Retinal pigment epithelial cell (primary cell): ENCODE data around the gene LOXL3.

Experiments
- DNase-seq: peaks from one replicate; pipeline ENCODE4 v3.0.0-alpha.2; 2010; ENCODE audit warnings: low read depth
- H3K4me3 ChIP-seq: 2 replicates; pipeline ENCODE4 v1.5.1; 2011; ENCODE audit warnings: mild to moderate bottlenecking, low read length, control low read depth, moderate library complexity
- CTCF ChIP-seq: conservative IDR thresholded peaks from 2 replicates; pipeline ENCODE4 v1.5.1; 2011; ENCODE audit warnings: low read depth, low read length, control low read depth, inconsistent platforms

Gene LOXL3

GRCh38 chr2:74505448-74506246 lies 48.1 kb downstream of the LOXL3 start:
- no peak for TF ChIP-seq CTCF
- H3K4me3 ChIP-seq = peak overlapping the region; percentile 14
- DNase-seq = no peak

- DNase-seq = no peak
- no peak for TF ChIP-seq CTCF
- H3K4me3 ChIP-seq = no peak overlapping the region
Observed at GRCh38 chr2:74504591-74504990, 49.2 kb downstream of the LOXL3 start.

- H3K4me3 ChIP-seq = peak overlapping the region; percentile 62
- no peak for TF ChIP-seq CTCF
- DNase-seq = no peak
Observed at GRCh38 chr2:74503506-74504475, 50.0 kb downstream of the LOXL3 start.

GRCh38 chr2:74502720-74503505 lies 50.8 kb downstream of the LOXL3 start:
- peak; percentile 46 for DNase-seq
- H3K4me3 ChIP-seq = peak overlapping the region; percentile 62
- peak; percentile 43 for TF ChIP-seq CTCF

- no peak for DNase-seq
- peak overlapping the region; percentile 62 for H3K4me3 ChIP-seq
- TF ChIP-seq CTCF = no peak
Observed at GRCh38 chr2:74502147-74502719, 51.5 kb downstream of the LOXL3 start.

- peak overlapping the region; percentile 62 for H3K4me3 ChIP-seq
- TF ChIP-seq CTCF = no peak
- DNase-seq = no peak
Observed at GRCh38 chr2:74501335-74502071, 52.2 kb downstream of the LOXL3 start.
